DMS 273 treated with DMSO at 0.1 percent for 48 hours (cell line): ENCODE measurements around the gene HCAR1.
"Not testable (repeated sequence)": the region's sequence is repeated elsewhere in the genome, so short reads cannot be mapped to it uniquely, and the experiment has no call there.

Experiments
- DNase-seq: peaks from one replicate; lab custom pipeline; 2025; lab: John Stamatoyannopoulos, UW

The HCAR1 gene

GRCh38 chr12:122721057-122721545 lies 9.5 kb downstream of the HCAR1 start:
- DNase-seq, result no peak

GRCh38 chr12:122716658-122717057 lies 14.0 kb downstream of the HCAR1 start, which contains the start of gene HCAR3:
Gene HCAR3, minus strand, starts transcription at chr12:122716811. Its CDS starts 74 bp downstream, at chr12:122716737.
- DNase-seq, result not testable (repeated sequence)

- DNase-seq, result not testable (repeated sequence)
Measured at GRCh38 chr12:122715211-122715610, 15.4 kb downstream of the HCAR1 start.

GRCh38 chr12:122713491-122714188 lies 17.0 kb downstream of the HCAR1 start:
- not testable (repeated sequence) for DNase-seq

- DNase-seq, result not testable (repeated sequence)
Measured at GRCh38 chr12:122711266-122711665, 19.4 kb downstream of the HCAR1 start.

- DNase-seq, result not testable (repeated sequence)
Measured at GRCh38 chr12:122710341-122710740, 20.3 kb downstream of the HCAR1 start.

- not testable (repeated sequence) for DNase-seq
Measured at GRCh38 chr12:122709287-122709686, 21.4 kb downstream of the HCAR1 start.

GRCh38 chr12:122703841-122704240 lies 26.8 kb downstream of the HCAR1 start:
- DNase-seq, result not testable (repeated sequence)

- not testable (repeated sequence) for DNase-seq
Measured at GRCh38 chr12:122702890-122703611, 27.6 kb downstream of the HCAR1 start, which contains the start of gene HCAR2. Gene HCAR2, minus strand, starts transcription at chr12:122703357. Its CDS starts 74 bp downstream, at chr12:122703283.

GRCh38 chr12:122701481-122701880 lies 29.2 kb downstream of the HCAR1 start:
- DNase-seq, result not testable (repeated sequence)

GRCh38 chr12:122700038-122700710 lies 30.5 kb downstream of the HCAR1 start:
- not testable (repeated sequence) for DNase-seq

- DNase-seq, result not testable (repeated sequence)
Measured at GRCh38 chr12:122696922-122697321, 33.7 kb downstream of the HCAR1 start.

- no peak for DNase-seq
Measured at GRCh38 chr12:122691566-122691965, 39.1 kb downstream of the HCAR1 start.

- DNase-seq, result no peak
Measured at GRCh38 chr12:122688291-122688690, 42.4 kb downstream of the HCAR1 start.

GRCh38 chr12:122687086-122687485 lies 43.6 kb downstream of the HCAR1 start:
- no peak for DNase-seq

- no peak for DNase-seq
Measured at GRCh38 chr12:122686538-122686937, 44.1 kb downstream of the HCAR1 start.

GRCh38 chr12:122684297-122684813 lies 46.3 kb downstream of the HCAR1 start:
- DNase-seq, result no peak

GRCh38 chr12:122681814-122682213 lies 48.8 kb downstream of the HCAR1 start:
- DNase-seq, result no peak

GRCh38 chr12:122680989-122681388 lies 49.7 kb downstream of the HCAR1 start:
- DNase-seq, result not testable (repeated sequence)

- not testable (repeated sequence) for DNase-seq
Measured at GRCh38 chr12:122676781-122677180, 53.9 kb downstream of the HCAR1 start.
